Lung (tissue), 12 donors: ENCODE measurements around the gene SFSWAP. TPM values are rescaled to one million over a fixed set of nuclear protein-coding genes. Genes with fewer than 3 reads are reported as not detected.
A peak's percentile ranks its signal among the peaks of the same experiment; 100 is the strongest.

Experiments used
- ATAC-seq: fragments of 200-7000 bp; cut with Tn5 transposase; one replicate; pipeline ENCODE4 v1.9.1; 2020; ENCODE audit warnings: moderate number of reproducible peaks; ENCODE audit not compliant: insufficient read depth, low FRiP score
- DNase-seq, 3 donors: peaks; one replicate each; pipeline ENCODE4 v3.0.0-alpha.2; 2013 to 2017
- H3K27ac ChIP-seq, 2 donors: one replicate each; pipeline ENCODE4 v1.5.1; 2013; ENCODE audit warnings: mild to moderate bottlenecking in 2 of 2, moderate library complexity in 2 of 2, control low read depth in 1 of 2, inconsistent platforms in 1 of 2, low read depth in 1 of 2, low read length in 1 of 2
- H3K27me3 ChIP-seq, 3 donors: one replicate each; pipeline ENCODE4 v1.5.1; 2013; ENCODE audit warnings: low read length in 2 of 3; ENCODE audit not compliant: control insufficient read depth in 3 of 3, insufficient read depth in 3 of 3
- H3K36me3 ChIP-seq, 4 donors: one replicate each; pipeline ENCODE4 v1.5.1; 2013; ENCODE audit warnings: low read length in 4 of 4, mild to moderate bottlenecking in 1 of 4, moderate library complexity in 1 of 4; ENCODE audit not compliant: control insufficient read depth in 4 of 4, insufficient read depth in 4 of 4
- H3K4me1 ChIP-seq, 5 donors: one replicate each; pipeline ENCODE4 v1.5.1; 2013; ENCODE audit warnings: low read length in 5 of 5, mild to moderate bottlenecking in 2 of 5, moderate library complexity in 1 of 5; ENCODE audit not compliant: control insufficient read depth in 5 of 5, insufficient read depth in 5 of 5
- H3K4me3 ChIP-seq: one replicate; pipeline ENCODE4 v1.5.1; 2013; ENCODE audit warnings: mild to moderate bottlenecking, control low read depth, moderate library complexity
- H3K9ac ChIP-seq, 2 donors: one replicate each; pipeline ENCODE4 v1.5.1; 2013; ENCODE audit warnings: low read length in 2 of 2, control low read depth in 1 of 2; ENCODE audit not compliant: insufficient read depth in 1 of 2
- H3K9me3 ChIP-seq, 4 donors: one replicate each; pipeline ENCODE4 v1.5.1; 2013; ENCODE audit warnings: low read length in 3 of 4, mild to moderate bottlenecking in 1 of 4, moderate library complexity in 1 of 4; ENCODE audit not compliant: control insufficient read depth in 4 of 4, insufficient read depth in 3 of 4
- CTCF ChIP-seq: IDR thresholded peaks from 2 replicates; pipeline ENCODE4 v1.5.1; 2012; ENCODE audit warnings: mild to moderate bottlenecking; ENCODE audit errors: control extremely low read depth, extremely low read depth
- WGBS, 2 donors: extraction: QIAGEN DNeasy Blood & Tissue Kit; methylation state at CpG; one replicate each; pipeline ENCODE4 v1.1.7; 2013; 5-methylcytosine and 5-hydroxymethylcytosine counted together
- polyA plus RNA-seq, 2 donors: library from polyadenylated mRNA; stranded (reverse); fragments of 200-250 nt; gene quantifications; one replicate each; pipeline ENCODE4 v1.2.1, GENCODE V29; 2013
- total RNA-seq, 2 donors: library from RNA; depleted of rRNA in 1 of 2; stranded (reverse); fragments of >200 nt in 1 of 2; gene quantifications; one replicate each; pipeline ENCODE4 v1.2.1, GENCODE V29; 2014 to 2021
- donor health status: control.
- donor health status: control.
- donor health status: Bipolar disorder and iron deficiency.
- donor health status: healthy.
- donor health status: DM: yes; HTN: yes; CAD: no.

SFSWAP gene
- total and polyA plus RNA-seq, 4 donors = 23.3 to 49.9 (median 40.0) TPM

- Histone ChIP-seq H3K9ac (no peak overlapping the region), H3K27ac (no peak overlapping the region), H3K4me1 (no peaks in the 10 kb centered on the region), H3K9me3 (peaks cover 0 to 4% (median 0%) of the 10 kb centered on the region in 4 donors), H3K27me3 (no peaks in the 10 kb centered on the region), H3K4me3 (no peak overlapping the region), H3K36me3 (peaks cover 24 to 49% (median 38%) of the 10 kb centered on the region in 4 donors)
- peak; percentile 27 for ATAC-seq
- no peak for TF ChIP-seq CTCF
- no peak for DNase-seq
- 92 to 95% methylated on average over 15 of the region's 15 CpGs for WGBS, 2 donors
These were observed 75.4 kb downstream of the SFSWAP start for GRCh38 chr12:131786331-131786730.

GRCh38 chr12:131787143-131787660 lies 76.3 kb downstream of the SFSWAP start:
- no peak overlapping the region for H3K4me3 ChIP-seq
- no peak overlapping the region for H3K9ac ChIP-seq
- TF ChIP-seq CTCF = no peak
- no peak overlapping the region for H3K27ac ChIP-seq
- peaks cover 21 to 55% (median 42%) of the 10 kb centered on the region in 4 donors for H3K36me3 ChIP-seq
- WGBS, 2 donors = 94 to 96% methylated on average over 17 of the region's 17 CpGs
- H3K9me3 ChIP-seq = peaks cover 0 to 4% (median under 1%) of the 10 kb centered on the region in 4 donors
- DNase-seq (no peak), ATAC-seq (no peak)
- H3K27me3 ChIP-seq = no peaks in the 10 kb centered on the region
- H3K4me1 ChIP-seq = no peaks in the 10 kb centered on the region

- TF ChIP-seq CTCF = no peak
- H3K9ac ChIP-seq = no peak overlapping the region
- peaks cover 24 to 58% (median 43%) of the 10 kb centered on the region in 4 donors for H3K36me3 ChIP-seq
- no peak for ATAC-seq
- peaks cover 0 to 4% (median under 1%) of the 10 kb centered on the region in 4 donors for H3K9me3 ChIP-seq
- 94 to 96% methylated on average over 11 of the region's 11 CpGs for WGBS, 2 donors
- no peak overlapping the region for H3K27ac ChIP-seq
- DNase-seq = no peak
- H3K27me3 ChIP-seq = no peaks in the 10 kb centered on the region
- H3K4me1 ChIP-seq = no peaks in the 10 kb centered on the region
- no peak overlapping the region for H3K4me3 ChIP-seq
These were observed 77.2 kb downstream of the SFSWAP start for GRCh38 chr12:131788070-131788469.

- ATAC-seq (no peak), DNase-seq (no peak)
- H3K4me3 ChIP-seq = no peak overlapping the region
- H3K9ac ChIP-seq = no peak overlapping the region
- H3K27me3 ChIP-seq = no peaks in the 10 kb centered on the region
- WGBS, 2 donors = 85 to 93% methylated on average over 12 of the region's 12 CpGs
- H3K4me1 ChIP-seq = no peaks in the 10 kb centered on the region
- peaks cover 0 to 4% (median under 1%) of the 10 kb centered on the region in 4 donors for H3K9me3 ChIP-seq
- peaks cover 26 to 58% (median 45%) of the 10 kb centered on the region in 4 donors for H3K36me3 ChIP-seq
- TF ChIP-seq CTCF = no peak
- H3K27ac ChIP-seq = no peak overlapping the region
These were observed 78.7 kb downstream of the SFSWAP start for GRCh38 chr12:131789638-131790037.
